ENCODE results near the gene SERPINH1.

Gene SERPINH1

GRCh38 chr11:75562836-75563484 lies 907 bp downstream of the SERPINH1 start:
- Histone ChIP-seq H3K79me2 (ENCODE audit: insufficient read depth, low read length) (no peaks in the 10 kb centered on the region), H3K27ac (ENCODE audit: low read depth, low read length, poor library complexity, severe bottlenecking) (no peak overlapping the region), H3K4me1 (ENCODE audit: insufficient read depth, low read length, severe bottlenecking) (peaks cover 6% of the 10 kb centered on the region)

GRCh38 chr11:75563501-75563977 lies 1.5 kb downstream of the SERPINH1 start:
- TF ChIP-seq EZH2 (IDR thresholded peaks at IDR 0.05; ENCODE audit: borderline replicate concordance, low read length) (no peak), CTCF (IDR thresholded peaks at IDR 0.05; ENCODE audit: low read length) (no peak)
- H3K9me3 ChIP-seq (ENCODE audit: low read length), result no peaks in the 10 kb centered on the region
- H3F3A ChIP-seq (ENCODE audit: insufficient read depth, low read length), result no peaks in the 10 kb centered on the region
- H3K36me3 ChIP-seq (ENCODE audit: insufficient read depth, low read length), result no peaks in the 10 kb centered on the region
- H3K4me1 ChIP-seq (ENCODE audit: insufficient read depth, low read length, severe bottlenecking), result peaks cover 6% of the 10 kb centered on the region
- H3K4me2 ChIP-seq (ENCODE audit: low read length), result no peak overlapping the region
- H3K9ac ChIP-seq (ENCODE audit: low read length), result no peak overlapping the region
- no peaks in the 10 kb centered on the region; the same call in none of the 2 replicates for H3K27me3 ChIP-seq (ENCODE audit: insufficient read depth, low read length)
- H3K27ac ChIP-seq (ENCODE audit: low read depth, low read length, poor library complexity, severe bottlenecking), result no peak overlapping the region
- H3K9me2 ChIP-seq (ENCODE audit: low read depth, low read length), result no peaks in the 10 kb centered on the region
- no peaks in the 10 kb centered on the region for H4K20me1 ChIP-seq (ENCODE audit: insufficient read depth, low read length)
- H2AFZ ChIP-seq (ENCODE audit: low read length), result no peak overlapping the region
- no peaks in the 10 kb centered on the region for H3K79me2 ChIP-seq (ENCODE audit: insufficient read depth, low read length)
- no peak overlapping the region for H3K4me3 ChIP-seq (ENCODE audit: low read depth, low read length, poor library complexity, severe bottlenecking)

More at GRCh38 chr11:75562836-75563484, 907 bp downstream of the SERPINH1 start:
- H2AFZ ChIP-seq (ENCODE audit: low read length), result no peak overlapping the region
- H3K4me2 ChIP-seq (ENCODE audit: low read length), result peak overlapping the region; percentile 53; the same call in 1 of the 2 replicates
- TF ChIP-seq CTCF (IDR thresholded peaks at IDR 0.05; ENCODE audit: low read length) (no peak), EZH2 (IDR thresholded peaks at IDR 0.05; ENCODE audit: borderline replicate concordance, low read length) (no peak)
- H4K20me1 ChIP-seq (ENCODE audit: insufficient read depth, low read length), result no peaks in the 10 kb centered on the region
- H3F3A ChIP-seq (ENCODE audit: insufficient read depth, low read length), result no peaks in the 10 kb centered on the region
- no peaks in the 10 kb centered on the region for H3K9me3 ChIP-seq (ENCODE audit: low read length)
- no peaks in the 10 kb centered on the region; the same call in none of the 2 replicates for H3K27me3 ChIP-seq (ENCODE audit: insufficient read depth, low read length)
- no peaks in the 10 kb centered on the region for H3K36me3 ChIP-seq (ENCODE audit: insufficient read depth, low read length)
- peak overlapping the region; percentile 44 for H3K4me3 ChIP-seq (ENCODE audit: low read depth, low read length, poor library complexity, severe bottlenecking)
- no peak overlapping the region for H3K9ac ChIP-seq (ENCODE audit: low read length)
- H3K9me2 ChIP-seq (ENCODE audit: low read depth, low read length), result no peaks in the 10 kb centered on the region

GRCh38 chr11:75563978-75564552 lies 2.0 kb downstream of the SERPINH1 start:
- no peaks in the 10 kb centered on the region for H3F3A ChIP-seq (ENCODE audit: insufficient read depth, low read length)
- H3K27ac ChIP-seq (ENCODE audit: low read depth, low read length, poor library complexity, severe bottlenecking), result no peak overlapping the region
- TF ChIP-seq EZH2 (IDR thresholded peaks at IDR 0.05; ENCODE audit: borderline replicate concordance, low read length) (no peak), CTCF (IDR thresholded peaks at IDR 0.05; ENCODE audit: low read length) (no peak)
- H3K9ac ChIP-seq (ENCODE audit: low read length), result no peak overlapping the region
- peaks cover 6% of the 10 kb centered on the region for H3K4me1 ChIP-seq (ENCODE audit: insufficient read depth, low read length, severe bottlenecking)
- H3K27me3 ChIP-seq (ENCODE audit: insufficient read depth, low read length), result no peaks in the 10 kb centered on the region; the same call in none of the 2 replicates
- H3K36me3 ChIP-seq (ENCODE audit: insufficient read depth, low read length), result no peaks in the 10 kb centered on the region
- H3K4me3 ChIP-seq (ENCODE audit: low read depth, low read length, poor library complexity, severe bottlenecking), result no peak overlapping the region
- H3K9me3 ChIP-seq (ENCODE audit: low read length), result no peaks in the 10 kb centered on the region
- no peaks in the 10 kb centered on the region for H3K9me2 ChIP-seq (ENCODE audit: low read depth, low read length)
- no peaks in the 10 kb centered on the region for H3K79me2 ChIP-seq (ENCODE audit: insufficient read depth, low read length)
- H3K4me2 ChIP-seq (ENCODE audit: low read length), result no peak overlapping the region
- no peaks in the 10 kb centered on the region for H4K20me1 ChIP-seq (ENCODE audit: insufficient read depth, low read length)
- no peak overlapping the region for H2AFZ ChIP-seq (ENCODE audit: low read length)

Measured in OCI-LY1 (cell line).